ENCODE measurements around the gene CYB5D1.
"Not testable (repeated sequence)": the region's sequence is repeated elsewhere in the genome, so short reads cannot be mapped to it uniquely, and the experiment has no call there.

The CYB5D1 gene

GRCh38 chr17:7856811-7857712 lies 741 bp upstream of the CYB5D1 start, which contains the start of gene NAA38:
Gene NAA38, minus strand, starts transcription at chr17:7857559. Its CDS starts 96 bp downstream, at chr17:7857463.
- DNase-seq, result peak; percentile 85

GRCh38 chr17:7858522-7858810 lies 663 bp downstream of the CYB5D1 start:
- DNase-seq, result no peak

- no peak for DNase-seq
These were observed 1.2 kb downstream of the CYB5D1 start for GRCh38 chr17:7859028-7859427.

GRCh38 chr17:7862692-7863437 lies 5.1 kb downstream of the CYB5D1 start:
- DNase-seq, result no peak

- DNase-seq, result not testable (repeated sequence)
These were observed 6.6 kb downstream of the CYB5D1 start for GRCh38 chr17:7864384-7864783.

- no peak for DNase-seq
These were observed 7.3 kb downstream of the CYB5D1 start for GRCh38 chr17:7864995-7865650.

- no peak for DNase-seq
These were observed 10.1 kb downstream of the CYB5D1 start for GRCh38 chr17:7867881-7868329.

GRCh38 chr17:7873051-7873450 lies 15.2 kb downstream of the CYB5D1 start:
- no peak for DNase-seq

- no peak for DNase-seq
These were observed 18.1 kb downstream of the CYB5D1 start for GRCh38 chr17:7875804-7876370.

- DNase-seq, result no peak
These were observed 20.4 kb downstream of the CYB5D1 start for GRCh38 chr17:7878234-7878633.

- DNase-seq, result no peak
These were observed 22.5 kb downstream of the CYB5D1 start for GRCh38 chr17:7880076-7880868.

GRCh38 chr17:7881276-7882054 lies 23.7 kb downstream of the CYB5D1 start:
- DNase-seq, result no peak

- DNase-seq, result no peak
These were observed 24.3 kb downstream of the CYB5D1 start for GRCh38 chr17:7882068-7882467.

GRCh38 chr17:7882629-7883028 lies 24.8 kb downstream of the CYB5D1 start:
- no peak for DNase-seq

GRCh38 chr17:7883781-7884386 lies 26.1 kb downstream of the CYB5D1 start:
- DNase-seq, result no peak

- DNase-seq, result no peak
These were observed 27.0 kb downstream of the CYB5D1 start for GRCh38 chr17:7884581-7885366.

GRCh38 chr17:7885367-7886226 lies 27.8 kb downstream of the CYB5D1 start:
- no peak for DNase-seq

GRCh38 chr17:7886227-7887037 lies 28.6 kb downstream of the CYB5D1 start:
- DNase-seq, result no peak

Measured in NCI-H1417 treated with DMSO at 0.1 percent for 48 hours (cell line).